HepG2 (cell line): ENCODE results near the gene TNFAIP6.

Source experiments
- POLR2AphosphoS5 ChIP-seq: IDR thresholded peaks from 2 replicates; pipeline ENCODE4 v1.6.1; 2012; ENCODE audit warnings: low read depth, low read length
- ZNF670 ChIP-seq: sonication (generic); formaldehyde crosslinking; IDR thresholded peaks from 2 replicates; pipeline ENCODE4 v1.8.0; 2022; ENCODE audit warnings: mild to moderate bottlenecking, missing genetic modification reagents, borderline replicate concordance

- TF ChIP-seq ZNF670 (CRISPR knock-in tag) (no peak), POLR2AphosphoS5 (no peak)
Observed at GRCh38 chr2:151391436-151391835, 34.0 kb downstream of the TNFAIP6 start.
